Stomach (tissue), 4 donors: ENCODE results near the gene NAGK.
"Not testable (repeated sequence)": the region's sequence is repeated elsewhere in the genome, so short reads cannot be mapped to it uniquely, and the experiment has no call there.

Source experiments
- CTCF ChIP-seq, 7 experiments: fragments of 450-650 bp in 4 of 7; fragments of 200-600 bp in 3 of 7; sonication (generic) in 3 of 7; IDR thresholded peaks; one replicate each; pipeline ENCODE4 v1.5.1; 2016 to 2019; ENCODE audit warnings: antibody characterized with exemption in 7 of 7, control low read depth in 2 of 7, mild to moderate bottlenecking in 1 of 7
- EP300 ChIP-seq: sonication (generic); formaldehyde crosslinking; IDR thresholded peaks from one replicate; pipeline ENCODE4 v1.6.1; 2017; ENCODE audit warnings: antibody characterized with exemption
- POLR2A ChIP-seq, 4 donors: fragments of 450-650 bp; IDR thresholded peaks; one replicate each; pipeline ENCODE4 v1.6.1; 2016; ENCODE audit warnings: antibody characterized with exemption in 4 of 4, control low read depth in 2 of 4, mild to moderate bottlenecking in 1 of 4, moderate library complexity in 1 of 4
- POLR2AphosphoS5 ChIP-seq, 3 donors: sonication (generic); formaldehyde crosslinking; IDR thresholded peaks; one replicate each; pipeline ENCODE4 v1.6.1; 2016; ENCODE audit warnings: antibody characterized with exemption in 3 of 3

- not testable (repeated sequence) for TF ChIP-seq CTCF (IDR thresholded peaks at IDR 0.05); POLR2AphosphoS5 (IDR thresholded peaks at IDR 0.05); EP300; POLR2A (IDR thresholded peaks at IDR 0.05)
Measured at GRCh38 chr2:71092491-71093260, 24.2 kb downstream of the NAGK start.
